LNCAP (cell line): ENCODE data around the gene STRIP1.

Experiments used
- TF ChIP-seq, protein P1 (sequence below): fragments of 450-650 bp; IDR thresholded peaks from 2 replicates; pipeline ENCODE4 v1.5.1; 2017; ENCODE audit warnings: mild to moderate bottlenecking

STRIP1 gene

DNA sequence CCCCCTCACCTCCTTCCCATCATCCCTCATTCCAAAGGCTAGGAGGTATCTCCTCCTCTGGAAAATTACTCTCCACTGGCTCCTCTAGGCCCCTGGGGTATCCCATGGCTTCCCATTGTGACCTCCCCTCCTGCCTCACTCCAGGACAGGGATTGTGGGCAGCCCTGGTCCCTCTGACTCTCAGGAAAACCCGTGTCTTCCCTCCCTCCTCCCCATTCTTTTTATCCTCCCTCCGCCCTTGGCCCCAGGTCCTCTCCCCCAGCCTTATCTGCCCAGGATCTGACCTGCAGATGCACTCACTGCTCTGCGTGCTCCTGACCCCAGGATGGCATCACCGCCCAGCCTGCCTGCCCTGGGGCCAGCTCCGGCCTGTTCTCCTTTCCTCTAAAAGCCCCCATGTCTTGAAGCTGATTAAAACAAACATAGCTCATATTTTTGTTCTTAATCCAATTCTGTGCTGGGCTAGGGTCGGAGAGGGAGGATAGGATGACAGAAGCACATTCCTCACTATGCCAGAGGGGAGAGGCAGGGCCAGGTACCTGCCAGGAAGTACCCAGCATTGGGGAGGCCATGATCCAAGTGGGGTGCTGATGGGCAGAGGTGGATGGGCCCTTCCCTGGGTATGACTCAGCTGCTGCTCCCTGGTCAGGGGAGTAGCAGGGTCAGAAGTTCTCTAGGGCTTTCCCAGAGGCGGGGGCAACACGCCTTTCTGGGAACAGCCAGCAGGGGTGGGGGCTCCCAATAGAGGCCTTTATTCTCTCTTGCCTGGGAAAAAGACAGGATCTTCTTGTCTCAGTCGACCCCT is 64.0 kb downstream of the STRIP1 start:
- TF ChIP-seq, protein P1, sequence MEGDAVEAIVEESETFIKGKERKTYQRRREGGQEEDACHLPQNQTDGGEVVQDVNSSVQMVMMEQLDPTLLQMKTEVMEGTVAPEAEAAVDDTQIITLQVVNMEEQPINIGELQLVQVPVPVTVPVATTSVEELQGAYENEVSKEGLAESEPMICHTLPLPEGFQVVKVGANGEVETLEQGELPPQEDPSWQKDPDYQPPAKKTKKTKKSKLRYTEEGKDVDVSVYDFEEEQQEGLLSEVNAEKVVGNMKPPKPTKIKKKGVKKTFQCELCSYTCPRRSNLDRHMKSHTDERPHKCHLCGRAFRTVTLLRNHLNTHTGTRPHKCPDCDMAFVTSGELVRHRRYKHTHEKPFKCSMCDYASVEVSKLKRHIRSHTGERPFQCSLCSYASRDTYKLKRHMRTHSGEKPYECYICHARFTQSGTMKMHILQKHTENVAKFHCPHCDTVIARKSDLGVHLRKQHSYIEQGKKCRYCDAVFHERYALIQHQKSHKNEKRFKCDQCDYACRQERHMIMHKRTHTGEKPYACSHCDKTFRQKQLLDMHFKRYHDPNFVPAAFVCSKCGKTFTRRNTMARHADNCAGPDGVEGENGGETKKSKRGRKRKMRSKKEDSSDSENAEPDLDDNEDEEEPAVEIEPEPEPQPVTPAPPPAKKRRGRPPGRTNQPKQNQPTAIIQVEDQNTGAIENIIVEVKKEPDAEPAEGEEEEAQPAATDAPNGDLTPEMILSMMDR = no peak

DNA sequence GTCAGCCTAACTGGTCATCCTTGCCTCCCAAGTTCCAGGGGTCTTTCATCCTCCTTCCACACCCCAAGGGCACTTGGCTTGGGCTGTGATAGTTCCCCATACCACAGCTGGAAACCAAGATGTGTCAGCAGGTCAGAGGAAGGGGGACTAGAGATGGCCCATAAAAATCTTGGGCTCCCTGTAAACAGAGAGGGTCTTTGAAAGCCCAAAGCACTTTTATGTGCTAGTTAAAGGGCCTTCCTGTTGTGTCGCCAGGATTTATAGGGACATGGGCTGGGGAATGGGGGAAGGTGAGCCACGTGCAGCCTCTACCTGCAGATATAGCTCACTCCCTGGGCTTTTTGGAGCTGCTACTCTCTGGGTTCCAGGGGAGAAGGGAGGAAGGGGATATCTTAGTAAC is 65.9 kb downstream of the STRIP1 start:
- TF ChIP-seq, protein P1 = no peak

- TF ChIP-seq, protein P1 = no peak
Measured at GRCh38 chr1:110102081-110102480, 67.7 kb downstream of the STRIP1 start.
